HG02571 (cell line): ENCODE data around the gene MRS2.

Experiments used
- ATAC-seq: cut with Tn5 transposase; IDR thresholded peaks from one replicate; pipeline ENCODE4 v1.9.1; 2021; ENCODE audit warnings: mild to moderate bottlenecking, moderate library complexity; ENCODE audit not compliant: unreplicated experiment

Gene MRS2

DNA sequence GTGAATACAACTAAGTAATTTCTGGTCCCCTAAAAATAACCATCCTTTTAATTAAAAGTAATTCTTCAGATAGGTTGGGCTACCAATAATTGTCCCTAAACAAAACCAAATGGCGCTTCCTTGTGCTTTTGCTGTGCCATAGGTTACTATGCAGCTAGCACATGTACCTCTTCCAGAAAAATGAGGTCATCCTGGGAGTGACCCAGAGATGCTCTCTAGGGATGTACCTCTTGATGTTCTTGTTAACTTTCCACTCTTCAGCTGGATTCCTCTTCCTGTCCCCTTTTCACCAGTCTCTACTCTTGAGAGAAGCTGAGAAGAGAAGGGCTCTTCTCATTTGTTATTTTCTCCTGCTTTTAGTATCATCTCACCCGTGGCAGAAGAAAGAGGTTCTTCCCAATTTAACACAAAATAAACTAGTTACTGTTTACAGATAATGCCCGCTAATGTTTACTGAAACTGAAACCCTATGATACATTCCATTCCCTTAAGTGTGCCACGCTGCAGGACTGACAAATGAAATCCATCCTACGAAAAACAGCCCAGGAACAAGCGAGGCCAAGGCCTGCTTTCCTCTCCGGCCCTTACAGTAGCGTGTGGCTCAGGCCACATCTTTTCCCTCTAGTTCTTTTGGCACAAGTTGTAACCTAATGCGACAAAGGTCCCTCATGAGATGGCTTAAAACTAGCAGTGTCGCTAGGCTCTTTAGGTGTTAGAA is 24.2 kb downstream of the MRS2 start:
- no peak for ATAC-seq

DNA sequence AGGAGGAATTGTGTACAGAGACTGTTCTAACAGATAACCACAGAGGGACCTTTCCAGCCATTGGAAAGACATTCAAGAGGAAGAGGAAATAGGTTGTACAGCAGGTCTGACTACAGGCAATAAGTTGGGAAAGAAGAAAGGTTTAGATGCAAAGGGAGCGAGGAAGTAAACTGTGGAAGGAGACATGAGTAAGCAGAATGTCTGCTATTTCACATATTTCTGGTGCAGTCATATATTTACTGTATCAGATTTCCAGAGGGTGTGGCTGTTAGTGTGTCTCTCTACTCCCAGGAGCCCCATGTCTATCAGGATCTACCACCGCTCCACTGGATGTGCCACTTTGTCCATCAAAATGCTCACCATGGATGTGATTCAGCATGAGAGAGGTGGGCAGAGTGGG is 25.9 kb downstream of the MRS2 start:
- ATAC-seq: no peak

DNA sequence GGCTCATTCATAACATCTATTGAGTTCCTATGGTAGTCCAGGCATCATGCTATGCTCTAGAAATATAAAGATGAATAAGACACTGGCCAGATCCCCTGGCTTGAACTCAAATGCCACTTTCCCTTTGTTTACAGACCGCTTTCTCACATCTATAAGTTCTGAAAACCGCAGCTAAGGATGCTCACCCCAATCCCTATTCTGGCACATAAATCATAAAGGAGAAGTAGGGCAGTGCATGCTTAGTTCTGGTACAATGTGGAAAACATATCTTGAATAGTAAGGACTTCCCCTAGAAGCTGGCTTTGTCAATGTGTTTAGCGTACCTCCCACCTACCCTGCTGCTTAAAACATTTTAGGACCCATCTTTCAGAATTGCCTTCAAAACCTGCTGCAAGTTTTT is 26.4 kb downstream of the MRS2 start:
- no peak for ATAC-seq

DNA sequence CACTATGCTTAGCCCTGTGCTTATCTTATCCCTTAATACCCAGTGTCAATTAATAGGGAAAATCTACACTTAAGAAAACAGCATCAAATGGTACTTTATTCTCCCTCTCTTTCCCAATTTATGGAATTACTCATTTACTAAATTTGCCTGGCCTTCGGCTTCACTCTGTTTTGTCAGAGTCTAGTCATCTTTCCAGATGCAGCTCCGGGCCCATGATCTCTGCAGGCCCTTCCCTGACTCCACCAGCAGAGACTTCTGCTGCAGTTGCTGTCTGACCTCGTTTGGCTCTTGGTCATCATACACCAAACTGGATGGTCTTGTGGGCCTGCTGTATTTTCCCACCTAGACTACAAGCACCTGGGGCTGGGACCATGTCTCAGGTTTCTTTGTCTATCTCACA is 27.4 kb downstream of the MRS2 start:
- ATAC-seq: no peak

DNA sequence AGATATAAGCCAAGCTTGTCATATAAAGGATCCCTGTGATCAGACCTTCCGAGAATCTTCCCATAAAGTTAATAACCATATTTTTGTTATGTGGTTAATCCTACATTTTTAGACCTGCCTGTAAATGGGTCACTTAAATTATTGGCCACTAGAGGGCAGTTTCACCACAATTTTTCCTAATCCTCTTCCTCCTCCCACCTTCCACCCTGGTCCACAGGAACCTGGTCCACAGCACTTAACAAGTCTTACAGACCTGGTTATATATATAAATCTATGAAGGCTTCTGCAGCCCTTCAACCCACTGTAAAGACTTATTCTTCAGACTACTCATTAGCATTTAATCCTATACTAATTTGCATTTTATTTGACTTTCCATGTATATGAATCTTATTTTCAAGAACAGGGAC is 28.3 kb downstream of the MRS2 start:
- ATAC-seq: no peak

DNA sequence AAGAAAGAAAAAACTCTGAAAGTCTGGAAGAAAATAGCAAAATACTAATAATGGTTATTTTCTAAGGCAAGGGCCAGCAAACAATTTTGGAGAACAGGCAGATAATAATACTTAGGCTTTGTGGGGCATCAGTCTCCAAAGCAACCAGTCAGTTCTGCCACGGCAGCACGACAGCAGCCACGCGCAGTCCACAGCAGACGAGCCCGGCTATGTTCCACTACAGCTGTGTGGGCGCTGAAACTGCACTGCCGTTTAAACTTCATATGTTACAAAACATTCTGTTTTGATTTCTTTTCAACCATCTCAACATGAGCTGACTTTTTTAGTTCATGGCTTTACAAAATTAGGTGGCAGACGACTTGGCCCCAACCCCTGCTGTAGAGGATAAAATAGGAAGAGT is 29.9 kb downstream of the MRS2 start:
- no peak for ATAC-seq

DNA sequence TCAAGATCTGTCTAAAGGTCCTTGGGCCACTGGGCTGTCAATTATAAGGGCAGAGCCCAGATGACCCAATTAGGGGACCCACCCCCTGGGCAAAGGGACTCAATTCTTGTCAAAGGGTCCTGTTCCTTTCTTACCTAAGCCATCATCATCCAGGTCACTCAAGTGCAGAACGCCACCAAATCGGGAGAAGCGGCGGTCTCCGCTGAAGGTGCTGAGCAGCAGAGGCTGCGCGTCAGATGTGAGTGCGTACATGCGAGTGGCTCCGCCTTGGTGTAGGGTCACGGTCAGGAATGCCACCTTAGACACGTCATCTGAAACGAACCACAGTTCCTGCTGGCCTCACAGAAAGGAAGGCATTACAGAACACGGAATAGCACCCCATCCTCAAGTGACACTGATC is 34.2 kb downstream of the MRS2 start:
- ATAC-seq: no peak

DNA sequence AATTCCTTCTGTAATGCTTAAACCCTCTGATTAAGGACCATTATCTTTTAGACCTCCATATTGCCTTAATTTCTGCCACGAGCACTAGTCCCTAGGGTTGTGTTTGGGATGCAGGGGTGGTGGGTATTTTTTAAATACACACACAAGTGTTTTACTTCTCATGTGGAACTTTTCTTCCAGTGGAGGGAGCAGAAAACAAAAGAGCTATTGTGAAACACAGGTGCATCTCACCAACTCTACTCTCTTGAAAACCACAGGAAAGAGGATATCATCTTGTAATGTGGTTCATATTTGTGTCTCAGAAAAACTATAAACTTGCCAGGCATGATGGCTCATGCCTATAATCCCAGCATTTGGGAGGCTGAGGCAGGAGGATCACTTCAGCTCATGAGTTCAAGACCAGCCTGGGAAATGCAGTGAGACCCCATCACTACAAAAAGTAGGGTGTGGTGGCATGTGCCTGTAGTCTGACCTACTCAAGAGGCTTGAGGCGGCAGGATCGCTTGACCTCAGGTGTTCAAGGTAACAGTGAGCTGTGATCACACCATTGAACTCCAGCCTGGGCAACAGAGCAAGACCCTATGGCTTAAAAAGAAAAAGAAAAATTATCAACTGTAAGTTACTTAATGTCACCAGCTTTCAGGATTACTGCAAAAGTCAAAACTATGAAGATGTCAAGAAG is 37.3 kb downstream of the MRS2 start:
- ATAC-seq: no peak

DNA sequence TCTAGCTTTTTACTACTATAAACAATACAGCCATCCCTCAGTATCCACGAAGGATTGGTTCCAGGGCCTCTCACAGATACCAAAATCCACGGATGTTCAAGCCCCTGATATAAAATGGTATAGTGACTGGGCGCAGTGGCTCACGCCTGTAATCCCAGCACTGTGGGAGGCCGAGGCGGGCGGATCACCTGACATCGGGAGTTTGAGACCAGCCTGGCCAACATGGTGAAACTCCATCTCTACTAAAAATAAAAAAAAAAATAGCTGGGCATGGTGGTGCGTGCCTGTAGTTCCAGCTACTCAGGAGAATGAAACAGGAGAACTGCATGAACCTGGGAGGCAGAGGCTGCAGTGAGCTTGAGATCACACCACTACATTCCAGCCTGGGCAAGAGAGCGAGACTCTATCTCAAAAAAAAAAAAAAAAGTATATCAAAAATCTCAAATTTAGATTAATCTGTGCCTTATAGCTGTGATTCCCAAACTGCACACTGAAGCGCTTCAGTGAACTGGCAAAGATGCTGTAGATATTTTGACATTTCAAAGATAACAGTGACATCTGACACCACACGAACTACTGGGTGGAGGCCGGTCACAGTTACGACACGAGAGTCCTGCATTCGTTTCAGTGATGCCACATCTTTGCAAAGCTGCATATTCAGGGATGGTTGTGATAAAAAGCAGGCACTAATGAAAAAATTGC is 38.3 kb downstream of the MRS2 start:
- no peak for ATAC-seq

DNA sequence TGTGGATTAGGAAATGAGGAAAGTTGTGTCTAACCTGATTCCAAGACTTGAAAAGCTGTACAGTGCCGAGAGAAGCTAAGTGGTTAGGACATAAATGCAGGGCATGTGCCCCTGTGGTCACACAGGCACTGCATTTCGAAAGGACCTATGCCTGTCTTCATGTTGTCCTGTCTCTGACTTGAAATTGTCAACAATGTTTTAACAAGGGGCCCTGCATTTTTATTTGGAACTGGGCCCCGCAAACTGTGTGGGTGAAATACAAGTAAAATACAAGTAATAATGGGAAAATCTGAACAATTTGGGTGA is 38.8 kb downstream of the MRS2 start:
- ATAC-seq: no peak

DNA sequence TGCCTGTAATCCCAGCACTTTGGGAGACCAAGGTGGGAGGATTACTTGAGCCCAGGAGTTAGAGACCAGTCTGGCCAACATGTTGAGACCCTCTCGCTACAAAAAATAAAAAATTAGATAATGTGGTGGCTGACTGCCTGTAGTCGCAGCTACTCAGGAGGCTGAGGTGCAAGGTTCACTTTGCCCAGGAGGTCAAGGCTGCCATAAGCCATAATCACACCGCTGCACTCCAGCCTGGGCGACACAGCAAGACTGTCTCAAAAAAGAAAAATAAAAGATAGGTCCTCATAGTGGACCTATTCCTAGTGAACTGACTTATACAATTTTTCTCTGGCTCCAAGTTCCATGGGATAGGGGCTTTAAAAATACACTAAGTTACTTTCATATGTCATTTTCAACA is 41.9 kb downstream of the MRS2 start:
- ATAC-seq: no peak

DNA sequence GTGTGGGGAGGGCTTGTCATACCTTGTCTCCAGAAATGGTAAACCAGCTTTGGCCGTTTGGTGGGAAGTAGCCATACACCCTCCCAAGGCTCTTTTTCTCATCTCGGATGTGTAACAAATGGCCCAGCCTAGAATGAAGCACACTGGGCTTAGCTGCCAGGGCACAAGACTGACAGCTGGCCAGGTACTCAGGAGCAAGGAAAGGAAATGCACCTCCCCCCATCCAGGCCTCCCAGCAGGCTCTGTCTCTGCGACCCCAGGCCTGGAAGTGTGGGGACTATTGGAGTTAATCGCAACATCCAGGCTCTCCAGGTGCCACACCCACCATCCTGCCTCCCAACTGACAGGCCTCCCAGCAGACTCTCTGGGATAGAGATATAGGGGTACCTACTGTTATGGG is 43.0 kb downstream of the MRS2 start:
- no peak for ATAC-seq

DNA sequence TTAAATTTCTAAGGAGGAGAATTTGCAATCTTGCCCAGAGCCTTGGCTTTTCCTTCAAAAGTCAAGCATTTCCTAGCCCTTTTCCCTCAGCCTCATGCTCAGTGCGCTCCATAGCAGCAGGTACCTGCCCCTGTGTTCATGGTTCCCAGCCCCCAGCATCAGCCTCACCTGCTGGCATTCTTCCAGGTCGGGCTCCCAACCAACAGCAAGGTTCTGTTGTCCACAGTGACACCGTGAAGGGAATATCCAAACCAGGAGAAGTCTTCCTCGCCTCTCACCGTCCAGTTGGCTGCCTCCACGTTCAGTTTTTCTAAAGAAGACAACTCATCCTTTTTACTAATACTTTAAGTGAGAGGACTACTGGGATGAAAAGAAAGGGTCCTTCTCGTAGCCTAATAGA is 43.9 kb downstream of the MRS2 start:
- no peak for ATAC-seq

DNA sequence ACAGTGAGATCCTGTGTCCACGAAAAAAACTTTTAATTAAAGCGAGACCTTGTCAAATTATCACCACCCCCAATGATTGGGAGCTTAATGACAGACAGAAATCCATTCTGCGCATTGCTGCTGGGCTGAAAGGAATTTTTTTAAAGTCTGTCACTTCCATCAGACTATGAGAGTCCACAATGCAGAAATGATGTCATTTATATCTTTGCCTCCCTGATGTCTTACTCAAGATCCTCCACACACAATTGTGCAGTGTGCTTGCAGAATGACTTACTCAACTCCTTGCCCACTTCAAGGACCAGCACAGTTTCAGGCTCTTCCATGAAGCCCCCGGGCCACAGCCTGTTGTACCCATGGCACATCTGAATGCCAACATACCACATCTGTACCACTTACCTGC is 45.7 kb downstream of the MRS2 start:
- ATAC-seq: no peak

DNA sequence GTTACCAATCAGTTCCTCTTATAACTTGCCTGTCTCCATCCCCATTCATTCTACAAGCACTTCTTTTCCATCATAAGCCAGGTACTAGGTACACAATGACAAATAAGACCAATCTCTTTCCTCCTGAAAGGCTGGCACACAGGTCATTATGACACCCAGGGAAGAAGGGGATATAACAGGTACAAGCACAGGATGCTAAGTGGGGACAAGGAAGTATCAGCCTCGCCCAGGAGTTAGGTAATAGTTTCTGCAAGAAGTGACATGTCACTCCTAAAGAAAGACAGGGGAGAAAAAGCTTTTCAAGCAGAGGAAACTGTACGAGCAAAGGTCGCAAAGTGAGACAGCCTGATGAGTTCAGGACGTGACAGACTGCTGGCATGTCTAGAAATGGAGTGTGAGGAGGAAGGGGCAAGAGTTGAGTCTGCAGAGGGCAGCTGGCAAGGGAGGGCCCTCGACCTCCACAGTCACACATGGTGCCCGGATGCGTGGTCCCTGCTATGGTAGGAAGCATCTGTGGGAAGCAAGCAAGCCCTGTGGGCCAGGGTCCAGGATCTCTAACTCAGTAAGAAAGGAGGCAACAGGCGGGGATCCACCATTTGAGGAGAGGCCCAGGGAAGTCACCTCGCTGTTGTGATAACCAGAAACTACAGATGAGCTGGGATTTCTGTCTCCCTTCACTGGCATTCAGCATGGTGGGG is 46.2 kb downstream of the MRS2 start:
- no peak for ATAC-seq

DNA sequence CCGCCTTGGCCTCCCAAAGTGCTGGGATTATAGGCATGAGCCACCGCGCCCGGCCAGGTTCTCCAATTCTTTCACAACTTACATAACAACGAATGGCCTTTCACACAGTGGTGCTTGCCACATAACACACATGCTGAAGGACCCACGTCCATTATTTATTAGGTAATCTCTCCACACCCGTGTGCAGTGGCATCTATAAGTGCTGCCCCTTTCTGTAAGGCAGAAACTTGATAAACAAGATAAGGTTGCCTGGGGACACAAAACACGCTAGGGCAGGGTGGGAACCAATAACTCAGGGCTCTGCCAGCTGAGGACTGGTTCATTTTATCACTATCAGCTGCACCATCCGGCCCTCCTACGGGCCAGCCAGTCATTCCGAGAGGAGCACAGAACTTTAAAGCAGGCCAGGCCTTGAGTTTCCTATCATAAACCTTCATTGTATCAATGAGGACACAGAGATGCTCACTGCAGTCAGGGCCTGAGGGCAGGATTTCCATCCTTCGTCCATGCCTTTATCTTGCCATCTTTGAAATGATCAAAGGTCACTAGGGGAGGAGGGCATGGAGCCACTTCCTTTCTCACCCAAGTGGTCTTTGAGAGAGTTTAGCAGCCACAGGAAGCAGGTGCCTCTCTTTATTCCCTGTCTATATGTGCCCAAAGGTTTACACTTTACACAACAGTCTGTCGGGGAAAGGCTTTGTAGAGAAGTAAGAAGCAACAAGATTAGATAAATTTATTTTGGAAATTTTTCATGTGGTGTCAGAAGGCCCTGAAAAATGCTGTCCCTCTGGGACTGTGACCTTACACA is 49.0 kb downstream of the MRS2 start:
- no peak for ATAC-seq

DNA sequence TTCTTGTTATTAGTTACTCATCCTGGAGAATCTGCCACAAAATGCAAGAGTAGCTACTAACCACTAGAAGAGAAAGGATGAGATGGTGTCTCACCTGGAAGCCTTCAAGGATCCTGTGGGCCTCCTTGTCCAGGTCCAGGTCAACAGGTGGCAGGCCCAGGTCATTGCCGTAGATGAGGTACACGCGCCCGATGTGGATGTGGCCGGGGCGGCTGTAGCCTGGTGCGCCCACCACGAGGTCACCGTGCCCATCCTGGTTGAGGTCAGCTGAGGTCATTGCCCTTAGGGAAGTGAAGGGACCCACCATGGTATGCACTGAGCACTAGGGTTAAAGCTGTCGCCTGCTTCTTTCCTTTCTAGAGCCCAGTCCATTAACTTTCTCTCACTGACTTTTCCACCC is 51.2 kb downstream of the MRS2 start:
- ATAC-seq: no peak

DNA sequence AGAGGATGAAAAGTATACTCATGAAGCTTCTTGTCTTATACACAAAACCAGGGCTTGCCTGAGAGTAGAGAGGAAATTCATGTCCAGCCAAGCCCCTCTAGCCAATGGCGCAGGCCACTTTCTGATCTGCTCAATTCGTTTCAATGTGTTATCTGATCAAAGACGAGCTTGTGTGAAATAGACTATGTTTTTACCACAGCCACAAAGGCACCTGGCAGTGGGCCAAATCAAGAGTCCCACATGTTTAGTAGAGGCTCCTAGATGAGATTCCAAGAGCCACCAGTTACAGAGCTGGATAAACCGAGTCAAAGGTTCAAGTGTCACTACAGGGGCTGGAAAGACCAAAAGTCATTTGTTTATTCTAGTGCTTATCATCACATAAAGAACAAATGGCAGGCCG is 51.7 kb downstream of the MRS2 start:
- ATAC-seq: no peak

DNA sequence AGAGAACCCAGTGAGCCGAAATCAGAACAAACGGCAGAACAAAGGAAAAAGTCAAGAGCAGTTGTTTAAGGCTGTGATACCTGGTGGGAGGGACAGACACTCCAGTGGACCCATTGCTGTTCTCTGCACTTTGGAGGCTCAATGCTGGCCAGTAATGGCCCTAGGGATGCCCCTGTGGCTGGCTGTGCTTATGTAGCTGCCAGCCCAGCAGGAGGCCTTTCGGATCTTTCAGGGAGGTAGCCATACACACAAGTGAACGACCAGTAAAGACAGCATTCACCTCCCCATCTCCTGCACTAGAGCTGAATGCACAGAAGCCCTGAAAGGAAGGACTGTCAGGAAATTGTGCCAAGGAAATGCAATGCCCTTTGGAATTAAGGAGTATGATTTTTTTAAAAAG is 52.3 kb downstream of the MRS2 start:
- no peak for ATAC-seq

DNA sequence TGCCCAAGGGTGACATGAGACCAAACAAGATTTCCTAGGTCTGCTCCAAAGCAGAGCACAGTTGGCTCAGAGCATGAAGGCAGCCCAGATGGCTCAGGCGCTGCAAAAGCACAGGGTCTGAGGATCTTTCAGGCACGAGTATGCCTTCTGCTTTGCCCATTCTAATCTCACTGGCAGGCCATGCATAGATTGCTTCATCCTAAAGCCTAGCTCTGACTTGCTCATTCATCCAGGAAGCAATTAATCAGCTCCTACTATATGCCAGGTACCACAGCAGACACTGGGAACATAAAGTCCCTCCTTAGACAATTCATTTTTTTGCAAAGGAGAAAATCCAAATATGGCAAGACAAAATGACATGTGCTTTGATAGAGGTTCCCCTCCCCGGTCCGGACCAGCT is 55.4 kb downstream of the MRS2 start:
- ATAC-seq: no peak

DNA sequence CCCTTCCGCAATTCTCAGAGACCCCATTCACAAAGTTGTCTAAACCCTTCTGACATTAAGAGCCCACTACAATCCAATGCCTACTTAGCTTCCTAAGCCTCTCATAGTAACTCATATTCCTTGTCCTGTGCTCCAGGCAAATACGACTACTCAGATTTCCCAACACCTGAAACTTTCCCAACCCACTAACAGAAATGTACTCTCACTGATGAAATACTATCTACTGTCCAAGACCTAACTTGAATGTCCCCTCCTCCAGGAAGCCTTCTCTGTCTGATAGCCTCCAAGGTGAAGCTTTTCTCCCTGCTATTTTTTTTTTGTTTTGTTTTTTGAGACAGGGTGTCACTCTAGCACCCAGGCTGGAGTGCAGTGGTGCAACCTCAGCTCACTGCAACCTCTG is 56.2 kb downstream of the MRS2 start:
- ATAC-seq: no peak
